Astrocyte (in vitro differentiated cells and primary cell): ENCODE results near the gene UFD1. TPM values are rescaled to one million over a fixed set of nuclear protein-coding genes. Genes with fewer than 3 reads are reported as not detected.

Source experiments
- DNase-seq: peaks from one replicate; pipeline ENCODE4 v3.0.0-alpha.2; 2010; ENCODE audit warnings: low read depth
- FAIRE-seq: peaks from 2 replicates; lab custom pipeline; 2011; peaks lifted over from hg19 to GRCh38; lab: Jason Lieb, UNC
- H2AFZ ChIP-seq: 2 replicates; pipeline ENCODE4 v1.6.0; 2012; ENCODE audit warnings: low read depth, low read length, inconsistent platforms
- H3K27ac ChIP-seq: 2 replicates; pipeline ENCODE4 v1.5.1; 2011; ENCODE audit warnings: low read depth, low read length, inconsistent platforms
- H3K27me3 ChIP-seq: 2 replicates; pipeline ENCODE4 v1.6.0; 2011; ENCODE audit warnings: low read length, inconsistent platforms; ENCODE audit not compliant: insufficient read depth
- H3K36me3 ChIP-seq: 2 replicates; pipeline ENCODE4 v1.5.1; 2011; ENCODE audit warnings: low read length, inconsistent platforms; ENCODE audit not compliant: insufficient read depth
- H3K4me1 ChIP-seq: 2 replicates; pipeline ENCODE4 v1.5.1; 2011; ENCODE audit warnings: low read length, inconsistent platforms; ENCODE audit not compliant: insufficient read depth
- H3K4me2 ChIP-seq: 2 replicates; pipeline ENCODE4 v1.6.0; 2012; ENCODE audit warnings: low read length, inconsistent platforms
- H3K4me3 ChIP-seq: 2 replicates; pipeline ENCODE4 v1.5.1; 2011; ENCODE audit warnings: low read depth, mild to moderate bottlenecking, low read length, inconsistent platforms; ENCODE audit not compliant: insufficient read depth
- H3K79me2 ChIP-seq: 2 replicates; pipeline ENCODE4 v1.6.0; 2012; ENCODE audit warnings: mild to moderate bottlenecking, low read length, inconsistent platforms; ENCODE audit not compliant: insufficient read depth
- H3K9ac ChIP-seq: 2 replicates; pipeline ENCODE4 v1.6.0; 2012; ENCODE audit warnings: mild to moderate bottlenecking, low read length, inconsistent platforms
- H3K9me3 ChIP-seq: 2 replicates; pipeline ENCODE4 v1.5.1; 2012; ENCODE audit warnings: low read depth, mild to moderate bottlenecking, low read length, inconsistent platforms; ENCODE audit not compliant: insufficient read depth
- H4K20me1 ChIP-seq: 2 replicates; pipeline ENCODE4 v1.6.0; 2012; ENCODE audit warnings: low read length, inconsistent platforms; ENCODE audit not compliant: insufficient read depth
- H3K27ac Mint-ChIP-seq: one replicate; pipeline ENCODE4 v1.8.0; 2021; ENCODE audit warnings: mild to moderate bottlenecking, mixed read lengths; ENCODE audit not compliant: unreplicated experiment
- H3K27me3 Mint-ChIP-seq: one replicate; pipeline ENCODE4 v1.8.0; 2021; ENCODE audit warnings: low read depth, mixed read lengths; ENCODE audit not compliant: unreplicated experiment
- H3K36me3 Mint-ChIP-seq: one replicate; pipeline ENCODE4 v1.8.0; 2021; ENCODE audit warnings: low read depth, mixed read lengths; ENCODE audit not compliant: unreplicated experiment
- H3K4me1 Mint-ChIP-seq: one replicate; pipeline ENCODE4 v1.8.0; 2021; ENCODE audit warnings: low read depth, mixed read lengths; ENCODE audit not compliant: unreplicated experiment
- H3K4me3 Mint-ChIP-seq: one replicate; pipeline ENCODE4 v1.8.0; 2021; ENCODE audit warnings: mild to moderate bottlenecking, moderate library complexity, mixed read lengths; ENCODE audit not compliant: unreplicated experiment
- H3K9me3 Mint-ChIP-seq: one replicate; pipeline ENCODE4 v1.8.0; 2021; ENCODE audit warnings: mild to moderate bottlenecking, mixed read lengths; ENCODE audit not compliant: unreplicated experiment
- CTCF ChIP-seq: IDR thresholded peaks from 2 replicates; pipeline ENCODE4 v1.5.1; 2011; ENCODE audit warnings: low read depth, mild to moderate bottlenecking, inconsistent platforms, low read length, moderate library complexity; ENCODE audit not compliant: insufficient read depth
- EZH2 ChIP-seq: IDR thresholded peaks from 2 replicates; pipeline ENCODE4 v1.6.1; 2012; ENCODE audit warnings: mild to moderate bottlenecking, low read length, inconsistent platforms; ENCODE audit not compliant: insufficient read depth
- total RNA-seq: library from RNA; stranded (reverse); gene quantifications from 2 replicates; pipeline ENCODE4 v1.2.1, GENCODE V29; 2021

UFD1 gene
- total RNA-seq, 1 donor from 2014 or later, result 105 TPM

GRCh38 chr22:19510919-19511341 is 31.9 kb upstream of the UFD1 start:
- H3K4me3 ChIP-seq, result no peak overlapping the region
- peaks cover 5% of the 10 kb centered on the region for H3K4me1 Mint-ChIP-seq
- TF ChIP-seq CTCF (no peak), EZH2 (no peak)
- H3K9me3 Mint-ChIP-seq, result peaks cover 3% of the 10 kb centered on the region
- H3K27me3 ChIP-seq, result no peaks in the 10 kb centered on the region
- no peak overlapping the region for H3K4me2 ChIP-seq
- H3K4me1 ChIP-seq, result no peaks in the 10 kb centered on the region
- no peak overlapping the region for H3K27ac ChIP-seq
- no peak overlapping the region for H2AFZ ChIP-seq
- no peaks in the 10 kb centered on the region for H4K20me1 ChIP-seq
- peaks cover 8% of the 10 kb centered on the region for H3K27me3 Mint-ChIP-seq
- H3K27ac Mint-ChIP-seq, result no peak overlapping the region
- H3K4me3 Mint-ChIP-seq, result no peak overlapping the region
- DNase-seq (no peak), FAIRE-seq (no peak)
- H3K9me3 ChIP-seq, result no peaks in the 10 kb centered on the region
- no peaks in the 10 kb centered on the region for H3K79me2 ChIP-seq
- H3K36me3 Mint-ChIP-seq, result peaks cover 2% of the 10 kb centered on the region
- H3K36me3 ChIP-seq, result peaks cover 2% of the 10 kb centered on the region
- H3K9ac ChIP-seq, result no peak overlapping the region

DNA sequence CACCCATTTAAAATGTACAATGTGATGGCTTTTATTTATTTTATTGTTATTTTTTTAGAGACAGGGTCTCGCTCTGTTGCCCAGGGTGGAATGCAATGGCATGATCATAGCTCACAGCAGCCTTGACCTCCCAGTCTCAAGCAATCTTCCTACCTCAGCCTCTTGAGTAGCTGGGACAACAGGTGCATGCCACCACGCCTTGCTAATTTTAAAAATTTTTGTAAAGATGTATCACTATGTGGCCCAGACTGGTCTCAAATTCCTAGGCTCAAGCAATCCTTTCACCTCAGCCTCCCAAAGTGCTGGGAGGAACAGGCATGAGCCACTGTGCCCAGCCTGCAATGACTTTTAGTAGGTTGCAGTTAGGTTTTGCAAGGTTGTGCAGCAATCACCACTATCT is 30.9 kb upstream of the UFD1 start:
- H3K79me2 ChIP-seq, result no peaks in the 10 kb centered on the region

More for the DNA sequence above, 30.9 kb upstream of the UFD1 start:
- H3K27me3 Mint-ChIP-seq, result peaks cover 10% of the 10 kb centered on the region
- Histone ChIP-seq H3K36me3 (peaks cover 2% of the 10 kb centered on the region), H3K4me2 (no peak overlapping the region), H3K9me3 (no peaks in the 10 kb centered on the region), H3K27ac (no peak overlapping the region), H3K9ac (no peak overlapping the region), H2AFZ (no peak overlapping the region), H4K20me1 (no peaks in the 10 kb centered on the region), H3K4me1 (no peaks in the 10 kb centered on the region), H3K27me3 (no peaks in the 10 kb centered on the region), H3K4me3 (no peak overlapping the region)
- no peak for TF ChIP-seq CTCF
- TF ChIP-seq EZH2, result no peak
- DNase-seq (no peak), FAIRE-seq (no peak)
- H3K9me3 Mint-ChIP-seq, result no peaks in the 10 kb centered on the region
- no peak overlapping the region for H3K27ac Mint-ChIP-seq
- H3K4me3 Mint-ChIP-seq, result no peak overlapping the region
- peaks cover 2% of the 10 kb centered on the region for H3K36me3 Mint-ChIP-seq
- H3K4me1 Mint-ChIP-seq, result peaks cover 1% of the 10 kb centered on the region
